Measurements from ENCODE around the gene DHX16. TPM values are rescaled to one million over a fixed set of nuclear protein-coding genes. Genes with fewer than 3 reads are reported as not detected.

DHX16 gene
- total and polyA plus RNA-seq, 2 of the 8 experiments (the other 6 are each of a cell fraction or from before 2014, with no cell fraction given) = 27.4 to 44.4 TPM

DNA sequence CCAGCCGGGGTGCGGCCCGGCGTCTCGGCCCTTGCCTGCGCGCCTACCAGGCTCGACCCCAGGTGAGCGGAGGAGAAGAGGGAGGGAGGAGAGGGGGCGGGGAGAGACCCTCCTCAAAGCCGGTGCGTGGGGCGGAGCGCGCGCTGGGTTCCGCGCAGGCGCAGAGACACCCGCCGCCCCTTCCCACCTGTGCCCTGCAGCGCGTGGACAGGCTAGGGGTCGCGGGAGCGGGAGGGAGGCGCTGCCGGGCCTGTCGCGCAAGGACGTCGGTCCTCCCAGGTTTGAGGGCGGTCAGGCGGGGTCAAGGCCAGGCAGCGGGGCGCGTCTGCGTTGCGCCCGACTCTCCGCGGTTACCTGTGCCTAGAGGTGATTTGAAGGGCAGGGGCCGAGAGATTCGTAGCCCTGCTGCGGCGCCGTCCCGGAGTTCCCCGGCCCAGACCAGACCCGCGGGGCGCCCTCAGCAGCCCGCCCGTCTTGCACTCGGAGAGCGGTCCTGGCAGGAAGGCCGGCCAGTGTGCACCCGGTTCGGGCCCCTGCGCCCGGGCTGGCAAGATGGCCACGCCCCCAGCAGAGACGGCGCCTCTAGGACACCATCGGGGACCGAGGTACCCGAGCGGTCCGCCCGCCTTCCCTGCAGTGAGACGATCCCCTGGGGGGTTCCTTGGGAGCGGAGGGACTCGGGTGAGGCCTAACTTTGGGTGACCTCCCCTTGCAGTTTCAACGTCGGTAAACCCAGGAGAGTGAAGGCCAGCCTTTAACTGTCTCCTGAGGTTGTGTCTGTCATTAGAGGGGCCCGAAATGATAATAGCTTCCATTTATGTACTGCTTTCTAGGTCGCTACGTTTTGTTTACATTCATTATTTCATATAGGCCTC lies 25.3 kb downstream of the DHX16 start (continued):
- peak in 1 of 2 experiments; percentile 67; a peak in 2 of 4 replicates for TF ChIP-seq HDAC2 (IDR thresholded peaks at IDR 0.05; ENCODE audit: borderline replicate concordance in 1 of 2, low read depth in 2 of 2, low read length in 2 of 2)
- TF ChIP-seq KDM4A (IDR thresholded peaks at IDR 0.05; ENCODE audit: low read depth, low read length, severe bottlenecking) = peak; percentile 96
- TF ChIP-seq RFX5 (IDR thresholded peaks at IDR 0.05; ENCODE audit: borderline replicate concordance, low read depth, low read length) = no peak
- TF ChIP-seq TAF7 (optimal IDR thresholded peaks at IDR 0.05; ENCODE audit: borderline replicate concordance, low read depth, low read length) = peak; percentile 51
- no peak for TF ChIP-seq CHD1 (IDR thresholded peaks at IDR 0.05; ENCODE audit: low read depth, low read length)
- no peak for TF ChIP-seq EP300 (IDR thresholded peaks at IDR 0.05; ENCODE audit: borderline replicate concordance in 1 of 2, low read depth in 2 of 2, low read length in 2 of 2)
- 0 out of 2 replicates have a peak, but pooled peaks have one; percentile 54 for TF ChIP-seq FOSL1 (IDR thresholded peaks at IDR 0.05; ENCODE audit: insufficient read depth, low read depth, low read length)
- TF ChIP-seq, protein P1, sequence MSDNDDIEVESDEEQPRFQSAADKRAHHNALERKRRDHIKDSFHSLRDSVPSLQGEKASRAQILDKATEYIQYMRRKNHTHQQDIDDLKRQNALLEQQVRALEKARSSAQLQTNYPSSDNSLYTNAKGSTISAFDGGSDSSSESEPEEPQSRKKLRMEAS (IDR thresholded peaks at IDR 0.05) = peak; percentile 9; the same call in 1 of the 2 replicates
- no peak for TF ChIP-seq BCL11A (IDR thresholded peaks at IDR 0.05; ENCODE audit: low read depth in 2 of 2, low read length in 2 of 2)
- TF ChIP-seq ASH2L (IDR thresholded peaks at IDR 0.05; ENCODE audit: low read length) = peak; percentile 86
- TF ChIP-seq TCF12 (IDR thresholded peaks at IDR 0.05; ENCODE audit: low read depth, low read length) = no peak
- peak; percentile 52; the same call in 1 of the 2 replicates for TF ChIP-seq RBBP5 (IDR thresholded peaks at IDR 0.05; ENCODE audit: borderline replicate concordance, low read depth, low read length)
- no peak for TF ChIP-seq BACH1 (IDR thresholded peaks at IDR 0.05; ENCODE audit: low read length)
- TF ChIP-seq, protein P2, sequence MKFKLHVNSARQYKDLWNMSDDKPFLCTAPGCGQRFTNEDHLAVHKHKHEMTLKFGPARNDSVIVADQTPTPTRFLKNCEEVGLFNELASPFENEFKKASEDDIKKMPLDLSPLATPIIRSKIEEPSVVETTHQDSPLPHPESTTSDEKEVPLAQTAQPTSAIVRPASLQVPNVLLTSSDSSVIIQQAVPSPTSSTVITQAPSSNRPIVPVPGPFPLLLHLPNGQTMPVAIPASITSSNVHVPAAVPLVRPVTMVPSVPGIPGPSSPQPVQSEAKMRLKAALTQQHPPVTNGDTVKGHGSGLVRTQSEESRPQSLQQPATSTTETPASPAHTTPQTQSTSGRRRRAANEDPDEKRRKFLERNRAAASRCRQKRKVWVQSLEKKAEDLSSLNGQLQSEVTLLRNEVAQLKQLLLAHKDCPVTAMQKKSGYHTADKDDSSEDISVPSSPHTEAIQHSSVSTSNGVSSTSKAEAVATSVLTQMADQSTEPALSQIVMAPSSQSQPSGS (IDR thresholded peaks at IDR 0.05; ENCODE audit: low read length) = no peak
- TF ChIP-seq POLR2A (IDR thresholded peaks at IDR 0.05; ENCODE audit: control extremely low read depth in 1 of 2, low read depth in 2 of 2, low read length in 2 of 2) = peak; percentile 38 to 54
- TF ChIP-seq SP2 (IDR thresholded peaks at IDR 0.05; ENCODE audit: low read length) = no peak
- no peak for TF ChIP-seq NANOG (IDR thresholded peaks at IDR 0.05; ENCODE audit: insufficient read depth, low read depth, low read length, poor library complexity, severe bottlenecking)
- TF ChIP-seq GABPA (IDR thresholded peaks at IDR 0.05; ENCODE audit: borderline replicate concordance, insufficient read depth, low read length) = 0 out of 2 replicates have a peak, but pooled peaks have one; percentile 18
- TF ChIP-seq SIRT6 (IDR thresholded peaks at IDR 0.05; ENCODE audit: low read length) = no peak
- no peak for TF ChIP-seq RXRA (IDR thresholded peaks at IDR 0.05; ENCODE audit: insufficient read depth, low read depth, low read length)
- TF ChIP-seq RAD21 (IDR thresholded peaks at IDR 0.05 in 1 of 2, conservative IDR thresholded peaks at IDR 0.05 in 1 of 2; ENCODE audit: low read depth in 2 of 2, low read length in 2 of 2) = no peak

Data from H1 (cell line).